GM11168 (cell line): ENCODE measurements around the gene KLF13.

ENCODE experiments used
- in situ Hi-C: fragments of 300-500 bp; cut with MboI; formaldehyde crosslinking; loops from one replicate; pipeline ENCODE4 v1.12.0; 2022; ENCODE audit warnings: low sequenced_read_pairs; ENCODE audit not compliant: unreplicated experiment

KLF13 gene

GRCh38 chr15:31298707-31299172 lies 27.9 kb upstream of the KLF13 start:
- in situ Hi-C loops = no loop called here

GRCh38 chr15:31300208-31300661 lies 26.4 kb upstream of the KLF13 start:
- in situ Hi-C loops = no loop called here

- in situ Hi-C loops = no loop called here
These were observed 25.5 kb upstream of the KLF13 start for GRCh38 chr15:31300981-31301672.

- in situ Hi-C loops = no loop called here
These were observed 25.0 kb upstream of the KLF13 start for GRCh38 chr15:31301673-31301990.

GRCh38 chr15:31302029-31302657 lies 24.5 kb upstream of the KLF13 start:
- in situ Hi-C loops = no loop called here

GRCh38 chr15:31302778-31303725 lies 23.6 kb upstream of the KLF13 start:
- in situ Hi-C loops = no loop called here

GRCh38 chr15:31303726-31304648 lies 22.6 kb upstream of the KLF13 start:
- in situ Hi-C loops = no loop called here

- in situ Hi-C loops = no loop called here
These were observed 21.8 kb upstream of the KLF13 start for GRCh38 chr15:31304751-31305365.

GRCh38 chr15:31305375-31305774 lies 21.3 kb upstream of the KLF13 start:
- in situ Hi-C loops = no loop called here

GRCh38 chr15:31305796-31306425 lies 20.7 kb upstream of the KLF13 start:
- in situ Hi-C loops = no loop called here

GRCh38 chr15:31306426-31307269 lies 20.0 kb upstream of the KLF13 start:
- in situ Hi-C loops = no loop called here

- in situ Hi-C loops = no loop called here
These were observed 19.1 kb upstream of the KLF13 start for GRCh38 chr15:31307270-31308184.

GRCh38 chr15:31308185-31308639 lies 18.4 kb upstream of the KLF13 start:
- in situ Hi-C loops = no loop called here

GRCh38 chr15:31309893-31310606 lies 16.6 kb upstream of the KLF13 start:
- in situ Hi-C loops = no loop called here

- in situ Hi-C loops = no loop called here
These were observed 14.7 kb upstream of the KLF13 start for GRCh38 chr15:31311735-31312619.
